Measurements from ENCODE around the gene TRIM3. TPM values are rescaled to one million over a fixed set of nuclear protein-coding genes. Genes with fewer than 3 reads are reported as not detected.

The TRIM3 gene
- total RNA-seq, 5 donors from 2014 or later (not counting 1 experiment from before 2014, with no cell fraction given) = 16.9 to 29.8 (median 24.1) TPM

DNA sequence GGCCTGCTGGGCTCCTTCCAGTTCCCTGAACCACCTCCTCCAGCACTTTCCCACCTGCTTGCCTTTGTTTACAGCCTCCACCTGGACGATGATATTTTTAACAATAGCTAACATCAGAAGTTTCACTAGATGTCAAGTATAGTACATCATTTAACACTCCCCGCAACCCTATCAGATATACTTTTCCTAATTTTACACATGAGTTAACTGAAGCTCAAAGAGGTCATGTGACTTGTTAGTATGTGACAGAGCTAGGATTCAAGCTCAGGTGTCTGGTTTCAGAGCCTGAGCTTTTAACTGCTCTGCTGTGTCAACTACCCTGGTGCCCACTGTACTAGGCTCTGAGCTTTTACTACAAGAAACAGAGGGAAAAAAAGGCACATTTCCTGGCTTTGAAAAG lies 18.7 kb downstream of the TRIM3 start:
- H3K27ac Mint-ChIP-seq = no peak overlapping the region

DNA sequence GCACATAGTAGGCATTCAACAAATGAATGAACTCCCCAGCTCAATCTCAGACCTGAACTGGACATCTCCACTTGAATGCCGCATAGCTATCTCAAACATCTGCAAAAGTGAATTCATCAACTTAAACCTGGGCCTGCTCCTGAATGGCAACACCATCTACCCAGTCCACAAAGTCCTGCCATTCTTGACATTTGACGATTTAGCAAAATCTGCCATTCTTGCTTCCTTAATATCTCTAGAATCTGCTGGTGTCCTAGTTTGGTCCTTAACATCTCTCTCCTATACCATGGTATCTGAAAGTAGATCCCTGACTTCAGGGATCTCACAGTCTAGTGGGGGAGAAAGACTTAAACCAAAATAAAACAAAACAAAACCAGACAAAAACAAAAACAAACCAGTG lies 20.6 kb downstream of the TRIM3 start:
- Histone ChIP-seq H3K27me3 (replicated peaks in 1 of 2; ENCODE audit: control insufficient read depth in 2 of 2, extremely low read depth in 1 of 2, insufficient read depth in 2 of 2, low read length in 1 of 2) (no peaks in the 10 kb centered on the region), H3K36me3 (ENCODE audit: control insufficient read depth in 2 of 2, extremely low read depth in 1 of 2, insufficient read depth in 1 of 2, low read length in 1 of 2) (peaks cover 15 to 45% of the 10 kb centered on the region in 2 donors), H3K4me1 (ENCODE audit: control insufficient read depth in 1 of 2, extremely low read depth in 1 of 2, insufficient read depth in 2 of 2, low read length in 2 of 2) (no peaks in the 10 kb centered on the region), H3K4me3 (ENCODE audit: control insufficient read depth in 1 of 2, extremely low read depth in 1 of 2, low read length in 1 of 2) (no peak overlapping the region), H3K9me3 (no peaks in the 10 kb centered on the region), H3K27ac (ENCODE audit: low read length) (no peak overlapping the region)
- Mint-ChIP-seq H3K4me1 (no peaks in the 10 kb centered on the region), H3K36me3 (peaks cover 24% of the 10 kb centered on the region), H3K27ac (no peak overlapping the region), H3K9me3 (no peaks in the 10 kb centered on the region), H3K27me3 (no peaks in the 10 kb centered on the region), H3K4me3 (no peak overlapping the region)
- DNase-seq (no peak), ATAC-seq (replicated peaks in 1 of 4) (no peak)
- POLR2A ChIA-PET = no interaction called here
- 100% methylated on average over 2 of the region's 2 CpGs for WGBS (ENCODE audit: insufficient coverage)
- CTCF ChIA-PET = interaction anchor here (0.5 to 1.5 kb wide), 4 partner anchors 10 to 245 kb away, joined by 3 to 5 read pairs (median 4); no protein-coding TSS in a partner anchor

More for the DNA sequence above, 18.7 kb downstream of the TRIM3 start:
- peaks cover 30% of the 10 kb centered on the region for H3K36me3 Mint-ChIP-seq
- no peaks in the 10 kb centered on the region for H3K4me1 Mint-ChIP-seq
- H3K4me3 Mint-ChIP-seq = no peak overlapping the region
- H3K27me3 ChIP-seq (replicated peaks in 1 of 2; ENCODE audit: control insufficient read depth in 2 of 2, extremely low read depth in 1 of 2, insufficient read depth in 2 of 2, low read length in 1 of 2) = no peaks in the 10 kb centered on the region
- H3K4me1 ChIP-seq (ENCODE audit: control insufficient read depth in 1 of 2, extremely low read depth in 1 of 2, insufficient read depth in 2 of 2, low read length in 2 of 2) = no peaks in the 10 kb centered on the region
- H3K4me3 ChIP-seq (ENCODE audit: control insufficient read depth in 1 of 2, extremely low read depth in 1 of 2, low read length in 1 of 2) = no peak overlapping the region
- no peaks in the 10 kb centered on the region for H3K27me3 Mint-ChIP-seq
- H3K36me3 ChIP-seq (ENCODE audit: control insufficient read depth in 2 of 2, extremely low read depth in 1 of 2, insufficient read depth in 1 of 2, low read length in 1 of 2) = peaks cover 14 to 45% of the 10 kb centered on the region in 2 donors
- no peaks in the 10 kb centered on the region for H3K9me3 Mint-ChIP-seq
- no peak overlapping the region for H3K27ac ChIP-seq (ENCODE audit: low read length)
- ChIA-PET CTCF (interaction anchor here (0.7 to 1.8 kb wide), 4 partner anchors 10 to 92 kb away, joined by 3 to 7 read pairs (median 4); no protein-coding TSS in a partner anchor), POLR2A (interaction anchor here in 1 of 2 donors (0.6 kb wide), 1 partner anchor 140 kb away, joined by 3 read pairs; no protein-coding TSS in a partner anchor)
- no peak for ATAC-seq (replicated peaks in 1 of 4)
- WGBS (ENCODE audit: insufficient coverage) = no CpG with 5 or more reads among the region's 2 CpGs
- H3K9me3 ChIP-seq = no peaks in the 10 kb centered on the region
- DNase-seq = no peak

DNA sequence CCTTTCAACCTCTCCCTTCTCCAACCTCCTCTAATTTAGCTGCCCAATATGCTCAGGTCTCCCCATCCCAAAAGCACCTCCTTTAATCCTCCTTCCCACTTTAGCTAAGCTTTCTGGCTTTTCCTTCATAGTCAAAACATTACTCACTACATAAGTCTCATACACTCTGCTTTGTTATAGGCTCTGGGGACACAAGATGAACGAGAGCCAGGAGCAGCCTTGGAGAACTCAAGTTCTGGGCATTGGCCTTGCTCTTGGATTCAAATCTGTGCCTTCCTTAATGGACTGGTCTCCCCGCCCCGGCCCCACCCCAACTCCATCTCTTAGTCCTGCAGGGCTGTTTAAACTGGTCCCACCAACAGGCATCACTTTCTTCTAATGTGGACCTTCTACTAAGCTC lies 21.5 kb downstream of the TRIM3 start:
- CTCF ChIA-PET = interaction anchor here (0.5 to 1.5 kb wide), 5 partner anchors 9 to 80 kb away, joined by 3 to 6 read pairs (median 4); no protein-coding TSS in a partner anchor
- Mint-ChIP-seq H3K4me3 (no peak overlapping the region), H3K4me1 (no peaks in the 10 kb centered on the region), H3K36me3 (peaks cover 24% of the 10 kb centered on the region), H3K27ac (no peak overlapping the region), H3K9me3 (no peaks in the 10 kb centered on the region), H3K27me3 (no peaks in the 10 kb centered on the region)
- WGBS (ENCODE audit: insufficient coverage) = 89% methylated on average over 3 of the region's 3 CpGs
- H3K27ac ChIP-seq (ENCODE audit: low read length) = no peak overlapping the region
- H3K4me1 ChIP-seq (ENCODE audit: control insufficient read depth in 1 of 2, extremely low read depth in 1 of 2, insufficient read depth in 2 of 2, low read length in 2 of 2) = no peaks in the 10 kb centered on the region
- POLR2A ChIA-PET = no interaction called here
- peaks cover 15 to 39% of the 10 kb centered on the region in 2 donors for H3K36me3 ChIP-seq (ENCODE audit: control insufficient read depth in 2 of 2, extremely low read depth in 1 of 2, insufficient read depth in 1 of 2, low read length in 1 of 2)
- no peak overlapping the region for H3K4me3 ChIP-seq (ENCODE audit: control insufficient read depth in 1 of 2, extremely low read depth in 1 of 2, low read length in 1 of 2)
- ATAC-seq (replicated peaks in 1 of 4) (no peak), DNase-seq (no peak)
- no peaks in the 10 kb centered on the region for H3K9me3 ChIP-seq
- H3K27me3 ChIP-seq (replicated peaks in 1 of 2; ENCODE audit: control insufficient read depth in 2 of 2, extremely low read depth in 1 of 2, insufficient read depth in 2 of 2, low read length in 1 of 2) = no peaks in the 10 kb centered on the region

DNA sequence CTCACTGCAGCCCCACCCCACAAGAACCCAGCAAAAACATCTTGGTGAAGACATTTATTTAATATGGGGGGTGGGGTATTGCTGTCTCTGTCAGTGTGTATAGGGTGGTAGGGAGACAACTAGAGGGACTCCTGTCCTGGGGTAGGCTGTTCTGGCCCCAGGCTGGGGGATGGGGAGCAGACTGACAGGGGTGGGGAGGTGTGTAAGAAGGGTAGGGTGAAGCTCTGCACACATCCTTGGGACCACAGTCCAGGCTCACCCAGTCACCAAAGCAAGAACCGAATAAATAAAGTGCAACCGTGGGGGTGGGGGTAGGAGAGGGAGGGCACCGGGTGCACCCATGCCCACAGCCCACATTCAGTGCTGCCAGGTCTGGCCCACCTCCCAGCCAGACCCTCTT lies 25.2 kb downstream of the TRIM3 start:
- ChIA-PET CTCF (no interaction called here), POLR2A (no interaction called here)
- Mint-ChIP-seq H3K4me3 (no peak overlapping the region), H3K4me1 (no peaks in the 10 kb centered on the region), H3K27ac (no peak overlapping the region), H3K27me3 (no peaks in the 10 kb centered on the region), H3K9me3 (no peaks in the 10 kb centered on the region), H3K36me3 (peaks cover 5% of the 10 kb centered on the region)
- no CpG with 5 or more reads among the region's 3 CpGs for WGBS (ENCODE audit: insufficient coverage)
- Histone ChIP-seq H3K36me3 (ENCODE audit: control insufficient read depth in 2 of 2, extremely low read depth in 1 of 2, insufficient read depth in 1 of 2, low read length in 1 of 2) (peaks cover 6 to 18% of the 10 kb centered on the region in 2 donors), H3K4me1 (ENCODE audit: control insufficient read depth in 1 of 2, extremely low read depth in 1 of 2, insufficient read depth in 2 of 2, low read length in 2 of 2) (peaks cover 0 to under 1% of the 10 kb centered on the region in 2 experiments), H3K9me3 (no peaks in the 10 kb centered on the region), H3K27ac (ENCODE audit: low read length) (no peak overlapping the region), H3K4me3 (ENCODE audit: control insufficient read depth in 1 of 2, extremely low read depth in 1 of 2, low read length in 1 of 2) (no peak overlapping the region), H3K27me3 (replicated peaks in 1 of 2; ENCODE audit: control insufficient read depth in 2 of 2, extremely low read depth in 1 of 2, insufficient read depth in 2 of 2, low read length in 1 of 2) (no peaks in the 10 kb centered on the region)
- no peak for ATAC-seq (replicated peaks in 1 of 4)
- no peak for DNase-seq

DNA sequence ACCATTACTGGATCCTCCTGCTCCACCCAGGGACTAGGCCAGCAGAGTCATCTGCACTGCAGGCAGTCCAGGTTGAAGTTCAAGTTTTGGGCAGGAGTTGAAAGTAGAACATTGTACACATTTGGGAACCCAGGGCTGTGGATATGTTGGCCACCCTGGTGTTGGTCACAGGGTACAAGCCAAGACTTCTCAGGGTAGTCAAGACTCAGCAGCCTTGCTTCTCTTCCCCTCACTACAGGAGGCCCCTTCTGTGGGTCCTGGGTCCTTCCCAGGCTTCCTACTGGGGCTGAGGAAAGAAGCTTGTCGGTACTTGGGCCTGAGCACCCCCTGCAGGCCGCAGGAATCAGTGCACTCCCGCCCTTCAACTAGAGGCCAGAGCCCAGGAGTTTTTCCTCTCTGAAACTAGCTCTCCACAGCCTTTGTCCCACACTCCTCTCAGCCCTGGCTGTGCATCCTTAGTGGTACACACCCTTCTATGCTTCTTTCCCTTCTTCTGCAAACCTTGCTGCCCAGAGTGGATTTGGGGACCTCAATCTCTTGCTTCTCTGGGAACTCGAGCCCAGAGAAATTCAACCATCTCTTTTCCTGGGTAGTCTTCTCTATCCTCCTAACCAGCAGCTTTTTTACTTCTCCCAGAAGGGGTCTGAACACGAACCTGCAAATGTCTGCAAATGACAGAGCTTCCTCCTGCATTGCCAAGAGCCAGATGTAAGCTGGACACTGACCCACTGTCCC lies 30.3 kb downstream of the TRIM3 start:
- Histone ChIP-seq H3K9me3 (no peaks in the 10 kb centered on the region), H3K27ac (ENCODE audit: low read length) (no peak overlapping the region), H3K4me3 (ENCODE audit: control insufficient read depth in 1 of 2, extremely low read depth in 1 of 2, low read length in 1 of 2) (no peak overlapping the region), H3K27me3 (replicated peaks in 1 of 2; ENCODE audit: control insufficient read depth in 2 of 2, extremely low read depth in 1 of 2, insufficient read depth in 2 of 2, low read length in 1 of 2) (no peaks in the 10 kb centered on the region), H3K4me1 (ENCODE audit: control insufficient read depth in 1 of 2, extremely low read depth in 1 of 2, insufficient read depth in 2 of 2, low read length in 2 of 2) (peaks cover 13 to 19% of the 10 kb centered on the region in 2 experiments), H3K36me3 (ENCODE audit: control insufficient read depth in 2 of 2, extremely low read depth in 1 of 2, insufficient read depth in 1 of 2, low read length in 1 of 2) (no peaks in the 10 kb centered on the region)
- 7% methylated on average over 3 of the region's 5 CpGs for WGBS (ENCODE audit: insufficient coverage)
- H3K4me3 Mint-ChIP-seq = no peak overlapping the region
- ATAC-seq (replicated peaks in 1 of 4) (peak; percentile 83 to 92 (median 84)), DNase-seq (peak in 33 of 35 experiments; percentile 20 to 79 (median 48))
- ChIA-PET POLR2A (interaction anchor here in 1 of 2 donors (1.1 kb wide), 1 partner anchor 64 kb away, joined by 3 read pairs; no protein-coding TSS in a partner anchor), CTCF (interaction anchor here (0.5 to 5.6 kb wide), 32 partner anchors 9 to 500 kb away, joined by 3 to 261 read pairs (median 4); partner anchors contain the start of genes APBB1 (in 2 of the 2), MRPL17 (in 1 of the 2) and SMPD1 (in 1 of the 2))
- H3K27ac Mint-ChIP-seq = no peak overlapping the region
- H3K4me1 Mint-ChIP-seq = peaks cover 0 to 3% (median 2%) of the 10 kb centered on the region in 3 donors
- no peaks in the 10 kb centered on the region for H3K36me3 Mint-ChIP-seq
- no peaks in the 10 kb centered on the region for H3K27me3 Mint-ChIP-seq
- H3K9me3 Mint-ChIP-seq = no peaks in the 10 kb centered on the region

DNA sequence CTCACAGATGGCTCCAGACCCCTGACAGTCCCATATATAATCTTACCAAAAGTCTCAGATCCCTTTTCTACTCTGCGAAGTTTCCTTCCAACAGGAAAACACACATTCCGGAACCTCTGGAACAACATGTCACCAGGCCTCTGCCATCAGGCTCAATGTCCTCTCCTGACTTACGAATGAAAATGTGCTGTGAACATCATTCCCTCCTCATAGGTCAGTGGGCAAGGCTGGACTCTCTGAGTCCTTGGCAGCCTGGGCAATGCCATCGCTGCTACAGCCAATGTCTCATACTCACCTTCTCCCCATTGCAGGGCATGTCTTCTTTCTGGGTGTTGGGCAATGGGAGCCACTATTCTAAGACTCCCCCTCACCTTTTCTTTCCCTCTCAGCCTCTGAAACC lies 31.3 kb downstream of the TRIM3 start:
- DNase-seq (no peak), ATAC-seq (replicated peaks in 1 of 4) (no peak)
- Mint-ChIP-seq H3K4me3 (no peak overlapping the region), H3K36me3 (no peaks in the 10 kb centered on the region), H3K4me1 (peaks cover 0 to 3% (median 2%) of the 10 kb centered on the region in 3 donors), H3K27me3 (no peaks in the 10 kb centered on the region), H3K9me3 (no peaks in the 10 kb centered on the region), H3K27ac (no peak overlapping the region)
- no peak overlapping the region for H3K27ac ChIP-seq (ENCODE audit: low read length)
- peaks cover 23 to 29% of the 10 kb centered on the region in 2 experiments for H3K4me1 ChIP-seq (ENCODE audit: control insufficient read depth in 1 of 2, extremely low read depth in 1 of 2, insufficient read depth in 2 of 2, low read length in 2 of 2)
- WGBS (ENCODE audit: insufficient coverage) = 97% methylated on average over 3 of the region's 4 CpGs
- H3K36me3 ChIP-seq (ENCODE audit: control insufficient read depth in 2 of 2, extremely low read depth in 1 of 2, insufficient read depth in 1 of 2, low read length in 1 of 2) = no peaks in the 10 kb centered on the region
- H3K4me3 ChIP-seq (ENCODE audit: control insufficient read depth in 1 of 2, extremely low read depth in 1 of 2, low read length in 1 of 2) = no peak overlapping the region
- CTCF ChIA-PET = interaction anchor here (0.8 to 5.6 kb wide), 7 partner anchors 15 to 63 kb away, joined by 3 to 261 read pairs (median 7); partner anchors contain the start of gene APBB1 (in 2 of the 2)
- no peaks in the 10 kb centered on the region for H3K27me3 ChIP-seq (replicated peaks in 1 of 2; ENCODE audit: control insufficient read depth in 2 of 2, extremely low read depth in 1 of 2, insufficient read depth in 2 of 2, low read length in 1 of 2)
- no peaks in the 10 kb centered on the region for H3K9me3 ChIP-seq
- POLR2A ChIA-PET = no interaction called here
